Small intestine (tissue), 4 donors: ENCODE measurements around the gene ACSF2. TPM values are rescaled to one million over a fixed set of nuclear protein-coding genes. Genes with fewer than 3 reads are reported as not detected.

ENCODE experiments used
- polyA plus RNA-seq, 4 donors: library from polyadenylated mRNA; stranded (reverse) in 3 of 4; unstranded in 1 of 4; fragments of 200-250 nt in 3 of 4; fragments of 120-200 nt in 1 of 4; gene quantifications; one replicate each; pipeline versions ENCODE4 v1.2.1 to v1.2.3, GENCODE V29; 2013
- donor health status: healthy with polysubstance abuse.
- donor health status: Bipolar disorder and iron deficiency.
- donor health status: healthy.

Gene ACSF2
- polyA plus RNA-seq, 4 donors, result 13.5 to 259 (median 117) TPM

Other genes with a start within 250 kb of the ACSF2 start
- gene COL1A1, start 224.6 kb upstream of the ACSF2 start, polyA plus RNA-seq, result 100 to 1,000 TPM in 1 of 4 donors, 10 to 100 TPM in 1, 1 to 10 TPM in 2; 2.2 to 320 (median 27.2) TPM
- 10 to 100 TPM; 29.1 to 91.1 (median 46.3) TPM for gene TMEM92, start 151.8 kb upstream of the ACSF2 start, polyA plus RNA-seq
- 10 to 100 TPM in 1 of 4 donors, 1 to 10 TPM in 3; 3.8 to 18.2 (median 6.7) TPM for gene XYLT2, start 80.1 kb upstream of the ACSF2 start, polyA plus RNA-seq
- 100 to 1,000 TPM in 3 of 4 donors, 10 to 100 TPM in 1; 70.9 to 247 (median 163) TPM for gene MRPL27, start 53.0 kb upstream of the ACSF2 start, polyA plus RNA-seq
- 1 to 10 TPM in 2 of 4 donors, not detected in 2; 2.5 to 4.3 TPM for gene EME1, start 53.0 kb upstream of the ACSF2 start, polyA plus RNA-seq
- 100 to 1,000 TPM in 1 of 4 donors, 10 to 100 TPM in 3; 51.0 to 108 (median 64.0) TPM for gene LRRC59, start 28.7 kb upstream of the ACSF2 start, polyA plus RNA-seq
- 10 to 100 TPM in 1 of 4 donors, 1 to 10 TPM in 2, under 1 TPM in 1; 0.87 to 13.4 (median 5.8) TPM for gene CHAD, start 42.7 kb downstream of the ACSF2 start, polyA plus RNA-seq
- gene RSAD1, start 52.6 kb downstream of the ACSF2 start, polyA plus RNA-seq, result 10 to 100 TPM; 18.1 to 36.4 (median 19.5) TPM
- gene MYCBPAP, start 82.2 kb downstream of the ACSF2 start, polyA plus RNA-seq, result 1 to 10 TPM in 1 of 4 donors, under 1 TPM in 2, not detected in 1; 0.13 to 1.6 (median 0.45) TPM
- 10 to 100 TPM in 2 of 4 donors, 1 to 10 TPM in 2; 5.4 to 28.1 (median 11.5) TPM for gene EPN3, start 106.5 kb downstream of the ACSF2 start, polyA plus RNA-seq
- gene SPATA20, start 121.0 kb downstream of the ACSF2 start, polyA plus RNA-seq, result 10 to 100 TPM in 3 of 4 donors, 1 to 10 TPM in 1; 7.0 to 67.0 (median 23.6) TPM
- gene CACNA1G, start 134.5 kb downstream of the ACSF2 start, polyA plus RNA-seq, result 1 to 10 TPM in 1 of 4 donors, under 1 TPM in 1, not detected in 2; 0.03 to 1.7 TPM
- gene ABCC3, start 208.7 kb downstream of the ACSF2 start, polyA plus RNA-seq, result 100 to 1,000 TPM in 1 of 4 donors, 10 to 100 TPM in 3; 36.7 to 131 (median 81.9) TPM